SHP77 (cell line): ENCODE data around the gene GUCA1C.

Experiments used
- DNase-seq, 2 experiments: peaks; one replicate each; lab custom pipeline; 2025; lab: John Stamatoyannopoulos, UW

GUCA1C gene, protein sequence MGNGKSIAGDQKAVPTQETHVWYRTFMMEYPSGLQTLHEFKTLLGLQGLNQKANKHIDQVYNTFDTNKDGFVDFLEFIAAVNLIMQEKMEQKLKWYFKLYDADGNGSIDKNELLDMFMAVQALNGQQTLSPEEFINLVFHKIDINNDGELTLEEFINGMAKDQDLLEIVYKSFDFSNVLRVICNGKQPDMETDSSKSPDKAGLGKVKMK

DNA sequence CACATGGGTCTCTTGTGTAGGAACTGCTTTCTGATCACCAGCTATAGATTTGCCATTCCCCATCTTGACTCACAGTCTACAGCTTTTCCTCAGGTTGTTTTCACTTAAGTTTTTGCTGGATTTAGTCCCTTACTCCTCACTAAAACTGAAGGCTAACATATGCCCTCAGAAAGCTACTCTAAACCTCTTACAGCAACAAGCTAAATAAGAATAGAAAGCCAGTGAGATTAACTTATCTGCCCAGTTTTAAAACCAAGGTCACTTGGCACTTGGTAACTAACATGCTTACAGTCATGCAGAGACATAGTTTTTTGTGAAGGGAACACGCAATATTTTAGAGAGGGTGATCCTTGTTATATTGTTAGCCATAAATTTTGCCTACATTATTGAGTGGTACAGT lies at the start of gene GUCA1C:
Gene GUCA1C, minus strand, starts transcription at position 180 of the 400 bp plus-strand sequence. Its CDS starts 117 bp downstream, at position 63.
- no peak for DNase-seq

DNA sequence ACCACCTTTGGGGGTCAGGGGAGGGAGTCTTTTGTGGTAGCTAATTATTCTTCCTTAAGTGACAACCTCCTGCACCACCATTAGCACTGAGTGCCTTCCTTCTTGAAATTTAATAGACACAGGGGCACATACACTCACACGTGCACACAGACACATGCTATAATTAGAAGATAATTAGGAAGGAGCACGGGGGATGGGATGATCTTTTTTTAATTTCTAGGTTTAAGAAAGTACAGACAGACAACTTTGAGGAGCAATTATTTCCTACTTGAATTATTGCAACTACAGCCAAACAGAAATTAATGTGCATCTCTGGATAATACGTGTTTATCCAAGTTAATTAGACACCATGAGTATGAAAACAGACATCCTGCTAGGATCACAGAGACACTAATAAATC lies 44.8 kb upstream of the GUCA1C start:
- DNase-seq = no peak

GRCh38 chr3:108985844-108986243 lies 32.2 kb upstream of the GUCA1C start:
- DNase-seq = no peak

DNA sequence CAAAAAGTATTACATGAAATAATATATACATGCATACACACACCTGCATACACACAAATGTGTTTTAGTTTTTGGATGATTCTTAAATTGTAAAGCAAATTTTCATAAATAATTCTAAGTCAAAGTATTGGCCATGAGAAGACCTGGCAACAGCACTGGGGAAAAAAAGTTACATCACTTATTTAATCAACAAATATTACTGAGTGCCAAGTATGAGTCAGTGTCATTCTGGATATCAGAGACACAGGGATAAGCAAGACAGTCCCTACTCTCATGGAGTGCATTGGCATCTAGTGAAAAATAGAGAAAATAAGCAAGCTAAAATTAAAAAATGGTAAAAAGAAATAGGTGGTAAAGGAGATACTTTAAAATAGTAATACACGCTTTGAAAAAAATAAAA lies 29.4 kb upstream of the GUCA1C start:
- DNase-seq = no peak

- DNase-seq = no peak
These were observed 22.4 kb upstream of the GUCA1C start for GRCh38 chr3:108976058-108976457.

- DNase-seq = no peak
These were observed 19.3 kb upstream of the GUCA1C start for GRCh38 chr3:108973019-108973418.

- DNase-seq = no peak
These were observed 18.8 kb upstream of the GUCA1C start for GRCh38 chr3:108972482-108972881.

DNA sequence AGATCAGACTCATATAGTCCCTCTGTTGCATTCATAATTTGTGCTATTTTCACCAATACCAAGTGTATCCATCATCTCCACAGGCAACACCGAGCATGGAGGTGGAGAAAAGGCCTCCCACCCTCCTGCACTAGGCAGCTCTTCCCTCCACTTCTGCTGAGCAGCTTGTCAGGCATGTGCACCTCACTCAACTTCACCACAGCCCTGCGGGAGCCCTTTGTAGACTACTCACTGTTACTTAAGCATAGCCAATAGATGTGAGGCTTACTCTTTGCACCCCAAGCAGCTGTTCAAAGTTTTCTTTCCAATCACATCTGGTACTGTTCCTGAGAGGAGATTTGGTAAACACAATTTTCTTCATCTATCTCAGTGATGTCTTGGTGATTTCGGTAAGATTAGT lies 16.9 kb upstream of the GUCA1C start:
- no peak for DNase-seq

GRCh38 chr3:108966773-108967172 lies 13.1 kb upstream of the GUCA1C start:
- no peak for DNase-seq

- no peak for DNase-seq
These were observed 5.3 kb upstream of the GUCA1C start for GRCh38 chr3:108959017-108959416.

DNA sequence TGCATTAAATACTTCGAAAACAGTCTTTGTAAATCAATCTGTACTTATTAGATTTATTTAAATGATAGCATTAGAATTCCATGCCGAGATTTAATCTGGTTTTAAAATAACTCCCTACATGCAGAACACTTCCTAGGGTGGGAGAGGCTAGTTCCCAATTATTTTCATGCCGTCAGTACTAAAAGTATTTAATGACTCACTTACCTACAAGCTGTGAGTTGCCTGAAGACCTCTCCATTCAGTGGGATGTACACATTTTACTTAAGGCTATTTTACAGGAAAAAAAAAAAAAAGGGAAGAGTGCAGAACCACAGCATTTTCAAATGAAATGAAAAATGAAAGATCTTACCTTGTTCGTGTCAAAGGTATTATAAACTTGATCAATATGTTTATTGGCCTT lies 469 bp downstream of the GUCA1C start:
- DNase-seq = no peak

DNA sequence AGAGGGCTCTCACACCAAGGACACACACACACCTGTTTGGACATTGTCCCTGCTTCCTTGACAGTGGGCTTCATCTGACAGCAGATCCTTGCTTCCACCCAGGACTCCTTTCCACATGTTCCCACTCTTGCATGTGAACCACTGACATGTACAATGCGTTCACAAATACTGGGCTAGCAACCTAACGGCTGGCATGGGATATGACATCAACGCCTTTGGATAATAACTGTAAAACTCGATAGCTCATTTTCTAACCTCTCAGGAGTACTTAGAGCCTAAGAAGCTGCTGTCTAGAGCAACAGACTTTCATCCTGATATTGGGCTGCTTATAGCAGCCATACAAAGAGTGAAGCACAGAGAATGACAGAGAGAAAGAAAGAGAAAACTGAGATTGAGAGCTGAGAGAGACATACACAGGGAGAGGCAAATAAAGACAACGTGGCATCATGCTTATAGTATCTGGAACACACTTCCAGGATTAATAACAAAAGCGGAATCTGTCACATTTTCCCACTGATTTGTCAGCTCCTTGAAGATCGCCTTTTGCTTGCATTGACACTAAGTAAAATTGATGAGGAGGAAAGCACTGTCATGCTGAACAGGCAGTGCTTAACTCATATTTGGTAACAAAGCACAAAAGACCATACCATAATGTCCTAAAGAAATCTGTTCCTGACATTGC lies 1.7 kb downstream of the GUCA1C start:
- DNase-seq = no peak

DNA sequence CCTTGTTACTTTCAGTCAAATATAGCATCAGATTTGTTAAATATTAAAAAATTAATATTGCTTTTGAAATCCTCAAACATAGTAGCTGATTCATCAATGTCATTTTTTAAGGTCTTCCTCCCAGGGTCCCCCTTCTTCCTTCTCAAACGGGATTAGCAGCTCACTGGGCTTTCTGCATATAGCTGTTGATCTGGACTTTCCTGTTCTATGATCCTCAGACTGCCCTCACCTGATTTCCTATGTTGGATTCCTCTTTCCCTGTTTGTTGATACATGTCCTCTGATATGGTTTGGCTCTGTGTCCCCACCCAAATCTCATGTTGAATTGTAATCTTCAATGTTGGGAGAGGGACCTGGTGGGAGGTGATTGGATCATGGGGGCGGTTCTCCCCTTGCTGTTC lies 5.8 kb downstream of the GUCA1C start:
- no peak for DNase-seq

GRCh38 chr3:108946292-108947285 lies 7.1 kb downstream of the GUCA1C start:
- DNase-seq = no peak

DNA sequence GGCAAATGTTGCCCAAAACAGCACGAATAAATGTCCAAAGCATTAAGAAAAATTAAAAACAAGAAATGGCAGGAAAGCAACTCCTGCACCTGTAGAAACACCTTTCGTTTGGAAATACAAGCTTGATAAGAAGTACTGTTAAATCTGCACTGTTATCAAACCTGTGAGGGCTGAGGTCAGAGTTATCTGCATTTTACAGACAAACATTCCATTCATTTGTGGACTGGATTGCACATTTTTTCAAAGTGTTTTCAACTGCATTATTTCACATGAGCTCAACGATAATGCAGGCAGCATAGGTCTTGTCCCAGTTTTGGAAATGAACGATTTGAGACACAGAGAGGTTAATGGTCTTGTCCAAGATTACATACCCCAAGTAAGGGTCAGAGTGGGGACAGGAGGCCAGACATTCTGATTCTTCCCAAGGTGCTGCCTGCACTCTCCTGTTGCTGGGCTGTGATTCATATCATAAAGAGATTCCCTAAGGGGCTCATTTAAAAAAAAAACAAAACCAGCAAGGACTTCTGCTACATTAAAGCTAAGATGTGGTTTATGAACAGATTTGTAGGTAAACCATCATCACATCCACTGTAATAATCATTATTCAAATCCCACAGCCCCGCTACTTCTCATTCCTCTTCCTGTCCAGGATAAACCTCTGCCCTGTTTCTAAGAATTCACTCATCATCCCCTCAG lies 13.0 kb downstream of the GUCA1C start:
- DNase-seq = no peak

DNA sequence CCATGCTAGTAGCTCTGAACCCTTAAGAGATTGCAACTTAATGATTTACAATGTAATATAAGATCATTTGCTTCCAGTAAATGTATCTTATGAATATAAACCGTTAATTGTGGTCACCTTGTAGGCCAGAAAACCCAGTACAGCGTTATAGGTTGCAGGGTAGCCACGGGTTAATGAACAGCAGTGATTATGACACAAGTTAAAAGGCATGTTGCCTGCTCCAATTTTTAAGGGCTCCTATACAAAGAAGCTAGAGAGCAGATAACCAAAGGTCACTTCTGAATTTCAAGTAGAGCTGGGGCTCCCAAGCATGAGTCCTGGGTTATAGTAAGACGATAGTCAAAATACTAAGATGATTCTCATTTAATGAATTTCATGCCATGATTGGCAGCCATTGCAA lies 13.5 kb downstream of the GUCA1C start:
- no peak for DNase-seq

DNA sequence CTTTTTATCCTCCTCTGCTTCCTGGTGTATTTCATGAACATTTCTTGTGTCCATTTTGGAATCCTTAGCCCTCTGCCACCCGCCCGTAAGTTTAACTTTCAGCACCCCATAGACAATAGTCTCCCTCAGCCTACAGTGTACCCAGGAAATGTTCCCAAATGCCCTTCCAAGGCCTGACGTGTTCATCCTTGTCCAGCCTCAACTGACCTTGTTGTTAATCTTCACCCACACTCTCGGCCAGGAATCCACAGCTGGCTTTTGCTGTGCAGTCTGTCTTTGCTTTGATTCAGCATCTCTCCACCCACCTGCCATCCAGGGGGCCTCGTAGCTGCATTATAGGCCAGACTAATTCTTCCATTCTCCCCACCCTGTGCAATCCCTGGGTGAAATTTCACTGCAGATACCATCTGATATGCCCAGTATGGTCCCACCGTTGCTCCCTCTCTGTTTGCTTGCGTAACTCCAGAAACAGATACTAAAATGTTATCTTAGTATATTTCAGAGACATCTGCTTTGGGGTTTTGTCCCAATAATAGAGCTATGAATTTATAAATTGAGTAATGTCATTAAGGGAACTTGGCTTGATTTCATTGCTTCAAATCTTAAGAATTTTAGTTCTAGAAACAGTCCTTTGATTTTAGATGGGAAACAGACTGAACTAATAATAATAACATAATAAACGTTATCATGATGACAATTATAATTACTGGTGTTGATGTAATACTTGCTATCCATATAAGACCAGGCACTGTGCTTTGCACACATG lies 16.6 kb downstream of the GUCA1C start:
- no peak for DNase-seq

- no peak for DNase-seq
These were observed 22.6 kb downstream of the GUCA1C start for GRCh38 chr3:108931035-108931434.

- DNase-seq = no peak
These were observed 34.8 kb downstream of the GUCA1C start for GRCh38 chr3:108918866-108919265.

GRCh38 chr3:108914774-108915641 lies 38.7 kb downstream of the GUCA1C start:
- DNase-seq = peak; percentile 55 to 60
